Measurements from ENCODE around the gene NOL6. TPM values are rescaled to one million over a fixed set of nuclear protein-coding genes. Genes with fewer than 3 reads are reported as not detected.
"Not testable (repeated sequence)": the region's sequence is repeated elsewhere in the genome, so short reads cannot be mapped to it uniquely, and the experiment has no call there.

NOL6 gene, protein sequence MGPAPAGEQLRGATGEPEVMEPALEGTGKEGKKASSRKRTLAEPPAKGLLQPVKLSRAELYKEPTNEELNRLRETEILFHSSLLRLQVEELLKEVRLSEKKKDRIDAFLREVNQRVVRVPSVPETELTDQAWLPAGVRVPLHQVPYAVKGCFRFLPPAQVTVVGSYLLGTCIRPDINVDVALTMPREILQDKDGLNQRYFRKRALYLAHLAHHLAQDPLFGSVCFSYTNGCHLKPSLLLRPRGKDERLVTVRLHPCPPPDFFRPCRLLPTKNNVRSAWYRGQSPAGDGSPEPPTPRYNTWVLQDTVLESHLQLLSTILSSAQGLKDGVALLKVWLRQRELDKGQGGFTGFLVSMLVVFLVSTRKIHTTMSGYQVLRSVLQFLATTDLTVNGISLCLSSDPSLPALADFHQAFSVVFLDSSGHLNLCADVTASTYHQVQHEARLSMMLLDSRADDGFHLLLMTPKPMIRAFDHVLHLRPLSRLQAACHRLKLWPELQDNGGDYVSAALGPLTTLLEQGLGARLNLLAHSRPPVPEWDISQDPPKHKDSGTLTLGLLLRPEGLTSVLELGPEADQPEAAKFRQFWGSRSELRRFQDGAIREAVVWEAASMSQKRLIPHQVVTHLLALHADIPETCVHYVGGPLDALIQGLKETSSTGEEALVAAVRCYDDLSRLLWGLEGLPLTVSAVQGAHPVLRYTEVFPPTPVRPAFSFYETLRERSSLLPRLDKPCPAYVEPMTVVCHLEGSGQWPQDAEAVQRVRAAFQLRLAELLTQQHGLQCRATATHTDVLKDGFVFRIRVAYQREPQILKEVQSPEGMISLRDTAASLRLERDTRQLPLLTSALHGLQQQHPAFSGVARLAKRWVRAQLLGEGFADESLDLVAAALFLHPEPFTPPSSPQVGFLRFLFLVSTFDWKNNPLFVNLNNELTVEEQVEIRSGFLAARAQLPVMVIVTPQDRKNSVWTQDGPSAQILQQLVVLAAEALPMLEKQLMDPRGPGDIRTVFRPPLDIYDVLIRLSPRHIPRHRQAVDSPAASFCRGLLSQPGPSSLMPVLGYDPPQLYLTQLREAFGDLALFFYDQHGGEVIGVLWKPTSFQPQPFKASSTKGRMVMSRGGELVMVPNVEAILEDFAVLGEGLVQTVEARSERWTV
- polyA plus RNA-seq (2011; rRNA removed) (23.6 and 39.4 TPM in 2 replicates), polyA minus RNA-seq (2011; rRNA and poly(A)+ RNA removed) (32.5 and 44.9 TPM in 2 replicates)

DNA sequence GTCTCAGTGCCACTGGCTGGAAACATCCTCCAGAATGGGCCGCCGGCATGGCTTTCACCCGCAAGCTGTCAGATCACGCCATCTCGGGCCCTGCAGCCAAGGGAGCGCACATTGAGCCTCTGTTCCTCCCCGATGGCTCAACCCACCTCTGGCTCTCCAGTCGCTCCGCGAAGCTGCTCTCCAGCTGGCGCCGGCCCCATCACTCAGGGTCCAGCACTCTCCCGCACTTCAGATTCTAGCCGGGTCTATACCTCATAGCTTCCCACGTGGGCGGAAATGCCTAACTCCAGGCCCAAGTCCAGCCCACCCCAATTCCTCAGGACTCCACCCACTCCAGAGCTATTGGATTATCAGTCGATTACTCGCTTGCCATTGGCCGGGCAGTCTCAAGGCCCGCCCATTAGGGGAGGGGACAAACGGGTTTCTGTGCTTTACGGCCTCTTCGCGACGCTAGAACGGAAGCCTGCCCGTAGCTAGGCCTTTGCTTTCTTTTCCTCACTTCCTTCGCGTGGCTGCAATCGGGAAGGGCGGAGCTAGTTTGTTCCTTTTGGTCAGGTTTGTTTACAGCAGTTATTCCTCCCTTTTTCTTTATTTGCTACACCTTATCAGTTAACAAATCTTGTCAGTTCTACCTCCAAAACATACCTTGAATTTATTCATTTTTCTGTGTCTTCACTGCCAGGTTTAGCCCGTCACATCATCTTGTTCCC lies at the start of gene NOL6:
TSS of gene NOL6 (minus strand) at position 282 of the 710 bp plus-strand sequence. CDS start at position 200, 82 bp downstream.
- TF ChIP-seq, protein P1, sequence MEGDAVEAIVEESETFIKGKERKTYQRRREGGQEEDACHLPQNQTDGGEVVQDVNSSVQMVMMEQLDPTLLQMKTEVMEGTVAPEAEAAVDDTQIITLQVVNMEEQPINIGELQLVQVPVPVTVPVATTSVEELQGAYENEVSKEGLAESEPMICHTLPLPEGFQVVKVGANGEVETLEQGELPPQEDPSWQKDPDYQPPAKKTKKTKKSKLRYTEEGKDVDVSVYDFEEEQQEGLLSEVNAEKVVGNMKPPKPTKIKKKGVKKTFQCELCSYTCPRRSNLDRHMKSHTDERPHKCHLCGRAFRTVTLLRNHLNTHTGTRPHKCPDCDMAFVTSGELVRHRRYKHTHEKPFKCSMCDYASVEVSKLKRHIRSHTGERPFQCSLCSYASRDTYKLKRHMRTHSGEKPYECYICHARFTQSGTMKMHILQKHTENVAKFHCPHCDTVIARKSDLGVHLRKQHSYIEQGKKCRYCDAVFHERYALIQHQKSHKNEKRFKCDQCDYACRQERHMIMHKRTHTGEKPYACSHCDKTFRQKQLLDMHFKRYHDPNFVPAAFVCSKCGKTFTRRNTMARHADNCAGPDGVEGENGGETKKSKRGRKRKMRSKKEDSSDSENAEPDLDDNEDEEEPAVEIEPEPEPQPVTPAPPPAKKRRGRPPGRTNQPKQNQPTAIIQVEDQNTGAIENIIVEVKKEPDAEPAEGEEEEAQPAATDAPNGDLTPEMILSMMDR (IDR thresholded peaks at IDR 0.05; ENCODE audit: insufficient read depth, low read depth, low read length) = no peak
- DNase-seq (ENCODE audit: low read depth) = peak; percentile 96
- H3K27me3 ChIP-seq (ENCODE audit: control insufficient read depth, insufficient read depth, low read length) = no peaks in the 10 kb centered on the region
- H3K4me3 ChIP-seq (ENCODE audit: low read depth, low read length) = peak within 1 kb of the TSS; percentile 86
- CTCF ChIA-PET = interaction anchor here (0.6 to 3.1 kb wide), 14 partner anchors 9 to 249 kb away, joined by 3 to 18 read pairs (median 4); partner anchors contain the start of gene AQP7
- POLR2A ChIA-PET = interaction anchor here (0.5 to 0.7 kb wide), 2 partner anchors 91 to 379 kb away, joined by 5 read pairs; no protein-coding TSS in a partner anchor
- H3K36me3 ChIP-seq (ENCODE audit: control insufficient read depth, insufficient read depth, low read length) = peaks cover 16% of the 10 kb centered on the region

DNA sequence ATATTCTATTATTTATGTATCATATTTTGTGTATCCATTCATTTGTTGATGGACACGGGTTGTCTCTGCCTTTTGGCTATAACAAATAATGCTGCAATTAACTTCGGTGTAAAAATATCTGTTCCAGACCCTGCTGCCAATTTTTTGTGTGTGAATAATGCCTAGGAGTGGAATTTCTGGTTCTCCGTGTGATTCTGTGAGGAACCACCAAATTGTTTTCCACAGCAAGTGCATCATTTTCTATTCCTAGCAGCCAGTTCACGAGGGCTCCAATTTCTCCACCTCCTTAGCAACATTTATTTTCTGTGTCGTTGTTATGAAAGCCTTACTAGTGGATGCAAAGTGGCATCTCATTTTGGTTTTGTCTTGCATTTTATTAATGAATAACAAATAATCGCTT lies 48.1 kb upstream of the NOL6 start:
- DNase-seq (ENCODE audit: low read depth); CTCF ChIA-PET; H3K27me3 ChIP-seq (ENCODE audit: control insufficient read depth, insufficient read depth, low read length); POLR2A ChIA-PET; H3K4me3 ChIP-seq (ENCODE audit: low read depth, low read length); H3K36me3 ChIP-seq (ENCODE audit: control insufficient read depth, insufficient read depth, low read length): not testable (repeated sequence)

DNA sequence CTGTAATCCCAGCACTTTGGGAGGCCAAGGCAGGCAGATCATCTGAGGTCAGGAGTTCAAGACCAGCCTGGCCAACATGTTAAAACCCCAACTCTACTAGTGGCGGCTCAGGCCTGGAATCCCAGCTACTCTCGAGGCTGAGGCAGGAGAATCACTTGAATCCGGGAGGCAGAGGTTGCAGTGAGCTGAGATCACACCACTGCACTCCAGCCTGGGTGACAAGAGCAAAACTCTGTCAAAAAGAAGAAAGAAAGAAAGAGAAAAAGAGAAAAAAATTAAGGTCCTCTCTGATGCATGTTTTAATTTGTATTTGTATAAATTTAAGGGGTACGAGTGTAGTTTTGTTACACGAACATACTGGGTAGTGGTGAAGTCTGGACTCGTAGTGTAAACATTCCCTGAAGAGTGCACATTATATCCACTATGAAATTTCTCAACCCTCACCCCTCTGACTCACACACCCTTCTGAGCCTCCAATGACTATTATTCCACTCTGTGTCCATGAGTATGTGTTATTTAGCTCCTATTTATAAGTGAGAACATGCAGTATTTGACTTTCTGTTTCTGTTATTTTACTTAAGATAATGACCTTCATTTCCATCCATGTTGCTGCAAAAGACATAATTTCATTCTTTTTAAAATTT lies 44.3 kb upstream of the NOL6 start:
- CTCF ChIA-PET = interaction anchor here (1.0 to 1.8 kb wide), 6 partner anchors 10 to 114 kb away, joined by 4 to 9 read pairs (median 7); partner anchors contain the start of gene NOL6
- not testable (repeated sequence) for H3K27me3 ChIP-seq (ENCODE audit: control insufficient read depth, insufficient read depth, low read length); H3K4me3 ChIP-seq (ENCODE audit: low read depth, low read length); H3K36me3 ChIP-seq (ENCODE audit: control insufficient read depth, insufficient read depth, low read length); DNase-seq (ENCODE audit: low read depth)
- POLR2A ChIA-PET = interaction anchor here (0.7 kb wide), 1 partner anchor 426 kb away, joined by 4 read pairs; no protein-coding TSS in a partner anchor

DNA sequence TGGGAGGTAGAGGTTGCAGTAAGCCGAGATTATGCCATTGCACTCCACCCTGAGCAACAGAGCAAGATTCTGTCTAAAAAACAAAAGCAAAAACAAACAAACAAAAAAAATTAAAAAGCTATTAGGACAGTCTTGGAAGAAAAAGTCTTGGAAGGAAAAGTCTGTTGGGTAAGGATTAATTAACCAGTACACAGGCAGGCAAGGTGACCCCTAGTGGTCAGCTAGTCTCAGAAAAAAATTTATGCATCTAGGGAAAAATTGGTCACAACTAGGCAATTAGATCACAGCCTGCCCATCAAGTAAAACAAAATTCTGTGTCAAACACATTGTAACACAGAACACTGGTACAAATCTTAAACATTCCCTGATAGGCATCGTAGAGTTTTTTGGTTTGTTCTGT lies 43.6 kb upstream of the NOL6 start:
- DNase-seq (ENCODE audit: low read depth) = no peak

DNA sequence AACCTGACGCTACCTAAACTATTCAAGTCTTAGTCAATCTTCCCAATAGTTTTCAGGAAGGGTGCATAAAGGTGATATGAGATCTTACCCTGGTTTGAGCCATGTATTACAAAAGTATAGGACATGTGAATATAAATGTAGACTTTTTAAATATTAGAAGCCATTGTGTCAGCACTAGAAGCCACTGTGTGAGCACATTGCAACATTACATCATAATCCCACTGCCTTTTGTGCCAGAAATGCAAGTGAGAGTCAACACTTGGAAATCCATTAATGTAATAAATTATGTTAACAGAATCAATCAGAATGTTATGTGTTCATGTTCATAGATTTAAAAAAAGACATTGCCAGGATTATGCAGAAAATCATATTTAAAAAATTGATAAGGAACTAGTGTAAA lies 42.7 kb upstream of the NOL6 start:
- CTCF ChIA-PET; DNase-seq (ENCODE audit: low read depth): not testable (repeated sequence)

More for the DNA sequence above, 43.6 kb upstream of the NOL6 start:
- CTCF ChIA-PET = interaction anchor here (0.7 to 1.8 kb wide), 11 partner anchors 9 to 245 kb away, joined by 3 to 9 read pairs (median 5); partner anchors contain the start of gene NOL6
- Histone ChIP-seq H3K4me3 (ENCODE audit: low read depth, low read length) (no peak overlapping the region), H3K36me3 (ENCODE audit: control insufficient read depth, insufficient read depth, low read length) (no peaks in the 10 kb centered on the region), H3K27me3 (ENCODE audit: control insufficient read depth, insufficient read depth, low read length) (no peaks in the 10 kb centered on the region)
- POLR2A ChIA-PET = no interaction called here
- TF ChIP-seq, protein P1 (IDR thresholded peaks at IDR 0.05; ENCODE audit: insufficient read depth, low read depth, low read length) = peak; percentile 68

DNA sequence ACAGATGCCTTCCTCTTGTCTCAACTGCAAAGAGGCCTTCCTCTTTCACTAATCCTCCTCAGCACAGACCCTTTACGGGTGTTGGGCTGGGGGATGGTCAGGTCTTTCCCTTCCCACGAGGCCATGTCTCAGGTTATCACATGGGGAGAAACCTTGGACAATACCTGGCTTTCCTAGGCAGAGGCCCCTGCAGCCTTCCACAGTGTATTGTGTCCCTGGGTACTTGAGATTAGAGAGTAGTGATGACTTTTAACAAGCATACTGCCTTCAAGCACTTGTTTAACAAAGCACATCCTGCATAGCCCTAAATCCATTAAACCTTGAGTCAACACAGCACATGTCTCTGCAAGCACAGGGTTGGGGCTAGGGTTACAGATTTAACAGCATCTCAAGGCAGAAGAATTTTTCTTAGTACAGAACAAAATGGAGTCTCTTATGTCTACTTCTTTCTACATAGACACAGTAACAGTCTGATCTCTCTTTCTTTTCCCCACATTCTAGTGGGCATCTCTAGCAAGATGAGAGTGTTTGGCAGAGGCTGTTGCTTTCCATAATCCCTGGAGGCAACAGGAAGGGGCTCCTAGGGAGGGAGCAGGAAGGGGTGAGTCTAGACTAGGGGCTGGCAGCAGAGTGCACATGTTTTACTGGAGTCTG lies 41.7 kb upstream of the NOL6 start:
- POLR2A ChIA-PET; CTCF ChIA-PET; DNase-seq (ENCODE audit: low read depth): not testable (repeated sequence)

More for the DNA sequence above, 42.7 kb upstream of the NOL6 start:
- H3K27me3 ChIP-seq (ENCODE audit: control insufficient read depth, insufficient read depth, low read length); POLR2A ChIA-PET; H3K4me3 ChIP-seq (ENCODE audit: low read depth, low read length); H3K36me3 ChIP-seq (ENCODE audit: control insufficient read depth, insufficient read depth, low read length): not testable (repeated sequence)

DNA sequence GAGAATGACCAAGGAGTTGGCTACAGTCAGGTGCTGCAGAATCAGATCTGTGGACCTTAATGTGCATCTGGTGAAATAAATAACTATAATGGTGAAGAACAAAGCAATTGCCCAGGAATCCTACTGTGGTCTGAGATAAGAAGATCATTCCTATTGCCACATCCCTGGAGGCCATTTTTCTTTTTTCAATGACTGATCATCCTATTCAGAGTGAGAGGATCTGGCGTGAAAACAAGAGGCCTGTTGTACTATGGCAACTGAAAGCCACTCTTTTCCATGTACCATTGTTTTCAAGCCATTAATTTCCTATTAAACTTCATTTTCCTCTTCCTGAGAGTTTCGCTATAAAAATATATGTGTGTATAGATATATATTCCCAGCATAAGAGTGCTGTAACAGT lies 38.8 kb upstream of the NOL6 start:
- H3K27me3 ChIP-seq (ENCODE audit: control insufficient read depth, insufficient read depth, low read length); DNase-seq (ENCODE audit: low read depth); CTCF ChIA-PET; H3K36me3 ChIP-seq (ENCODE audit: control insufficient read depth, insufficient read depth, low read length); POLR2A ChIA-PET; H3K4me3 ChIP-seq (ENCODE audit: low read depth, low read length): not testable (repeated sequence)

More for the DNA sequence above, 41.7 kb upstream of the NOL6 start:
- H3K27me3 ChIP-seq (ENCODE audit: control insufficient read depth, insufficient read depth, low read length); H3K36me3 ChIP-seq (ENCODE audit: control insufficient read depth, insufficient read depth, low read length); H3K4me3 ChIP-seq (ENCODE audit: low read depth, low read length): not testable (repeated sequence)

DNA sequence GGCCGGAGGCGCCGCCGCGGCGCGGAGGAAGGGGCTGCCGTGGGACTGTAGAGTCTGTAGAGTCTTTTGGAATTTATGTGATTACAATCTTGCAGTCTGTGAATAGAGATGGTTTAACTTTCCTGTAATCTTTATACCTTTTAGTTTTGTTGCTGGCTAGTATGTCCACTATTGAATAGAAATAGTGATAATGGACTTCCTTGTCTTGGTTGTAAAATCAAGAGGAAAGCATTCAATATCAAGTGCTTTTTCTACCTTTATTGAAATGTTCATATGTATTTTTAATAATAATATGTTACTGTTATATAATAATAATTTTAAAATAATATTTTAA lies 37.4 kb upstream of the NOL6 start:
- H3K36me3 ChIP-seq (ENCODE audit: control insufficient read depth, insufficient read depth, low read length); POLR2A ChIA-PET; DNase-seq (ENCODE audit: low read depth); H3K27me3 ChIP-seq (ENCODE audit: control insufficient read depth, insufficient read depth, low read length): not testable (repeated sequence)
- H3K4me3 ChIP-seq (ENCODE audit: low read depth, low read length) = peak overlapping the region; percentile 58
- CTCF ChIA-PET = interaction anchor here (1.0 kb wide), 1 partner anchor 13 kb away, joined by 4 read pairs; the partner anchor contains the start of gene ANKRD18B

All from BJ (cell line).